ENCODE data around the gene LILRB1. TPM values are rescaled to one million over a fixed set of nuclear protein-coding genes. Genes with fewer than 3 reads are reported as not detected.
"Not testable (repeated sequence)": the region's sequence is repeated elsewhere in the genome, so short reads cannot be mapped to it uniquely, and the experiment has no call there.

The LILRB1 gene
- total and polyA plus RNA-seq, 10 donors, result 23.5 to 249 (median 113) TPM

DNA sequence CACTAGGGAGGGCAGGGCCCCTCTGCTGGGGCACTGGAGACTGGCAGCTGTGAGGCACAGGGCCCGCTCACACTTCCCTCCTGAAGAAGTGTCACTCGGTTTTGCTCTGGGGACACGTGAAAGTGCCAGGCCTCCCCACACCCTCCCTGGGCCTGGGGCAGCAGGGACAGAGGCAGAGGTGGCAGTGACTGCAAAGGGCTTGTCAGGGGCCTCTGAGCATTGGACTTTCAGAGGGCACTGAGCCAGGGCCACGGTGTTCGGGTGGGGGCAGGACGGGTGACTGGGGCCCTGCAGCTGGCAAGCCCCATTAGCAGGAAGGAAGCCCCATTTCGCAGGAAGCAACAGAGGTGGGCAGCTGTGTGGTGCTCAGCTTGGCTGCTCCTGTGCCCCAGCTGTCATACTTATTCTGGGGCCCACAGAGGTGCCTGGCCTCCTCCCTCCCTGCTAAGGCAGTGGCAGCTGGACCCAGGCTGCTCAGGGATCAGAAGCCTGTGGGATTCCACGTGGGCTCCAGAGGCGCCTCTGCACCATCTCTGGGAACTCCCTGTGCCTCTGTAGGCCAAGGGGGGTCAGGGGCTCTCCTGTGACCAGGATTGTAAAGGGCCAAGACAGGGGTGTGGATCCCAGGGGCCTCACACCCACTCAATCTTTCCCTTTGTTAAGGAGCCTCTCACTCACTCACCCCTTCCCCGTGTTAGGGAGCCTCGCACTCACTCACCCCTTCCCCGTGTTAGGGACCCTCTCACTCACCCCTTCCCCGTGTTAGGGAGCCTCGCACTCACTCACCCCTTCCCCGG is 5.2 kb upstream of the LILRB1 start:
- Histone ChIP-seq H3K4me1 (peaks cover 0 to 93% (median 38%) of the 10 kb centered on the region in 6 donors), H3K27ac (peak overlapping the region in 5 of 8 donors; percentile 69 to 91 (median 83)), H3K4me3 (peak overlapping the region in 1 of 8 donors; percentile 49), H3K27me3 (replicated peaks in 1 of 7) (peaks cover 0 to 11% (median 0%) of the 10 kb centered on the region in 7 donors), H3K36me3 (peaks cover 0 to 14% (median 0%) of the 10 kb centered on the region in 6 donors)
- DNase-seq, result peak; percentile 74
- intact Hi-C loops (cut with DNase I; ENCODE audit: low total_unique reads); H3K9me3 ChIP-seq: not testable (repeated sequence)
- TF ChIP-seq POLR2AphosphoS5 (IDR thresholded peaks at IDR 0.05), result peak; percentile 28 to 57 (median 40)
- WGBS, 5 donors, result 45 to 86% (median 53%) methylated on average over 6 to 12 of the region's 15 CpGs

DNA sequence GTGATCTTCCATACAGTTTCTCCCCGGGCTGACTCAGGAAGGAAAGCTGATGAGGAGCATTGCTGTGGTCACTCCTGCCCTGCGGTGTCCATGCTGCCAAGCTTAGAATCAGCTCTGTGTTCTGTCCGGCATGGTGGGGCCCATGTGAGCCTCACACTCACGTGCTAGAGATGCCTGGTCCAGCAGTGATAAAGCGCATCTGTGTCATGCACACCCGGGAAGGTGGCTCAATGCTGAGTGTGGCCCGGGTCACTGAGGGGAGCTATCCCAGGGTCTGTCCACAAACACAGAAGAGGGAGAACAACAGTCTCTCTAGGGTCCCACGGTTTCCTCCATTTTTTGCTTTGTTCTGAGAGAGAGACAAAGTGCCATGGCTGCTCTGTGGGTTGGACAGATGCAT is 3.5 kb upstream of the LILRB1 start:
- DNase-seq, result peak; percentile 69
- 78 to 92% (median 88%) methylated on average over 8 of the region's 8 CpGs for WGBS, 5 donors
- H3K36me3 ChIP-seq, result peaks cover 0 to 17% (median 0%) of the 10 kb centered on the region in 6 donors
- peaks cover 0 to 92% (median 41%) of the 10 kb centered on the region in 6 donors for H3K4me1 ChIP-seq
- H3K4me3 ChIP-seq, result no peak overlapping the region
- peaks cover 0 to 4% (median 0%) of the 10 kb centered on the region in 8 donors for H3K9me3 ChIP-seq
- TF ChIP-seq POLR2A (IDR thresholded peaks at IDR 0.05) (no peak), POLR2AphosphoS5 (IDR thresholded peaks at IDR 0.05) (no peak)
- TF ChIP-seq, protein P1, sequence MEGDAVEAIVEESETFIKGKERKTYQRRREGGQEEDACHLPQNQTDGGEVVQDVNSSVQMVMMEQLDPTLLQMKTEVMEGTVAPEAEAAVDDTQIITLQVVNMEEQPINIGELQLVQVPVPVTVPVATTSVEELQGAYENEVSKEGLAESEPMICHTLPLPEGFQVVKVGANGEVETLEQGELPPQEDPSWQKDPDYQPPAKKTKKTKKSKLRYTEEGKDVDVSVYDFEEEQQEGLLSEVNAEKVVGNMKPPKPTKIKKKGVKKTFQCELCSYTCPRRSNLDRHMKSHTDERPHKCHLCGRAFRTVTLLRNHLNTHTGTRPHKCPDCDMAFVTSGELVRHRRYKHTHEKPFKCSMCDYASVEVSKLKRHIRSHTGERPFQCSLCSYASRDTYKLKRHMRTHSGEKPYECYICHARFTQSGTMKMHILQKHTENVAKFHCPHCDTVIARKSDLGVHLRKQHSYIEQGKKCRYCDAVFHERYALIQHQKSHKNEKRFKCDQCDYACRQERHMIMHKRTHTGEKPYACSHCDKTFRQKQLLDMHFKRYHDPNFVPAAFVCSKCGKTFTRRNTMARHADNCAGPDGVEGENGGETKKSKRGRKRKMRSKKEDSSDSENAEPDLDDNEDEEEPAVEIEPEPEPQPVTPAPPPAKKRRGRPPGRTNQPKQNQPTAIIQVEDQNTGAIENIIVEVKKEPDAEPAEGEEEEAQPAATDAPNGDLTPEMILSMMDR (IDR thresholded peaks at IDR 0.05 in 8 of 11, conservative IDR thresholded peaks at IDR 0.05 in 3 of 11), result no peak
- intact Hi-C loops (cut with DNase I; ENCODE audit: low total_unique reads), result no loop called here
- peaks cover 0 to 11% (median 0%) of the 10 kb centered on the region in 7 donors for H3K27me3 ChIP-seq (replicated peaks in 1 of 7)
- peak overlapping the region in 1 of 8 donors; percentile 62 for H3K27ac ChIP-seq

DNA sequence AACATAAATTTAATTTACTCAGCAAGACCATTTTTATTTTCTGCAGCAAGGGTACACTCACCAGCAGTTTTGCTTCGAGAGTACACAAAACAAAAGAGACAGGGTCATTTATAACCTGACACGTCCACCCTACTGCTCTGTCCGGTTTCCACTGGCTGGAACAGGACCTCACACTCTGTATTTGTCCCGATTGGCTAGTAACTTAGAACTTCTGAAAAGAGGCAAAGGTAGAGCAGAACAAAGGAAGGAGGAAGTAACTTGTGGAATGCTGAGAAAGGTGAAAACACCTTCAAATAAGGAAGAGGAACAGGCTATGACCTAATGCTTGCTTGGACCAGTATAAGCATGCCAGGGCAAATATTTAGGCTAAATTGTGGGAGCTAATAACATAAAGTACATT is 2.4 kb upstream of the LILRB1 start:
- Histone ChIP-seq H3K27ac (peak overlapping the region in 3 of 8 donors; percentile 18 to 62 (median 34)), H3K36me3 (peaks cover 0 to 29% (median under 1%) of the 10 kb centered on the region in 6 donors), H3K4me1 (peaks cover 0 to 85% (median 38%) of the 10 kb centered on the region in 6 donors), H3K27me3 (replicated peaks in 1 of 7) (peaks cover 0 to 13% (median 0%) of the 10 kb centered on the region in 7 donors)
- DNase-seq; intact Hi-C loops (cut with DNase I; ENCODE audit: low total_unique reads); H3K4me3 ChIP-seq; H3K9me3 ChIP-seq: not testable (repeated sequence)
- WGBS, 5 donors, result 45 to 77% (median 68%) methylated on average over 4 of the region's 4 CpGs

DNA sequence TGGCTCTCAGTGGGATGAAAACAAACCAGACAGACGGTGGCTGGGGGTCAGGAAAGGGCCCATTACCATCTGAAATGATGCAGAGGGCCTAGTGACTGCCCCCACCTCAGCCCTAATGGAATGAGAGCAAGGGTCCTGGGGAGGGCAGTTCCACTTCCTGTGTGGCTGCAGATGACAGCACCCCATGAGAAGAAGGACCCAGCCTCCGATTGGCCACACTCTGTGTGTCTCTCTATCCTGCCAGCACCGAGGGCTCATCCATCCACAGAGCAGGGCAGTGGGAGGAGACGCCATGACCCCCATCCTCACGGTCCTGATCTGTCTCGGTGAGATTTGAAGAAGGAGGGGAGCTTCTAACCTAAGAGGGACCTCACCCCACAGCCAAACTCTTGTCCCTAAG is 498 bp downstream of the LILRB1 start:
- H3K36me3 ChIP-seq, result peaks cover 0 to 56% (median 7%) of the 10 kb centered on the region in 6 donors
- intact Hi-C loops (cut with DNase I; ENCODE audit: low total_unique reads), result no loop called here

DNA sequence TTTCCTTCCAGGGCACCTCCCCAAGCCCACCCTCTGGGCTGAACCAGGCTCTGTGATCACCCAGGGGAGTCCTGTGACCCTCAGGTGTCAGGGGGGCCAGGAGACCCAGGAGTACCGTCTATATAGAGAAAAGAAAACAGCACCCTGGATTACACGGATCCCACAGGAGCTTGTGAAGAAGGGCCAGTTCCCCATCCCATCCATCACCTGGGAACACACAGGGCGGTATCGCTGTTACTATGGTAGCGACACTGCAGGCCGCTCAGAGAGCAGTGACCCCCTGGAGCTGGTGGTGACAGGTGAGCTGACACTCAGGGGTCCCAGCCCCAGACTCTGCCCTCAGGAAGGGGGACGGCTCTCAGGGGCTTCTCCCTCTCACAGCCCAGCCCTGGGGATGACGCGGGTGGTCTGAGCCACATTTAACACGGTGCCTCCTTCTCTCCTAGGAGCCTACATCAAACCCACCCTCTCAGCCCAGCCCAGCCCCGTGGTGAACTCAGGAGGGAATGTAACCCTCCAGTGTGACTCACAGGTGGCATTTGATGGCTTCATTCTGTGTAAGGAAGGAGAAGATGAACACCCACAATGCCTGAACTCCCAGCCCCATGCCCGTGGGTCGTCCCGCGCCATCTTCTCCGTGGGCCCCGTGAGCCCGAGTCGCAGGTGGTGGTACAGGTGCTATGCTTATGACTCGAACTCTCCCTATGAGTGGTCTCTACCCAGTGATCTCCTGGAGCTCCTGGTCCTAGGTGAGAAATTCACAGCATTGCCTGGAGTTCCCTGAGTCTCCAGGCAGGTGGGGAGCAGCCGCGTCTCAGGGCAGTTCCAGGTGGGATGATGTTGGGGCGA is 1.4 kb downstream of the LILRB1 start:
- Histone ChIP-seq H3K27me3 (replicated peaks in 1 of 7) (peaks cover 0 to 26% (median 0%) of the 10 kb centered on the region in 7 donors), H3K4me1 (peaks cover 0 to 52% (median 26%) of the 10 kb centered on the region in 6 donors), H3K36me3 (peaks cover 0 to 64% (median 7%) of the 10 kb centered on the region in 6 donors), H3K4me3 (peak overlapping the region in 1 of 8 donors; percentile 59), H3K27ac (peak overlapping the region in 1 of 8 donors; percentile 83)
- WGBS, 5 donors, result 72 to 84% (median 80%) methylated on average over 20 to 23 of the region's 23 CpGs
- H3K9me3 ChIP-seq; DNase-seq; intact Hi-C loops (cut with DNase I; ENCODE audit: low total_unique reads): not testable (repeated sequence)

More for the DNA sequence above, 498 bp downstream of the LILRB1 start:
- 16 to 48% (median 39%) methylated on average over 3 to 6 of the region's 6 CpGs for WGBS, 5 donors
- no peak for TF ChIP-seq POLR2A (IDR thresholded peaks at IDR 0.05)
- peak in 1 of 3 donors; percentile 22 for TF ChIP-seq POLR2AphosphoS5 (IDR thresholded peaks at IDR 0.05)
- H3K4me3 ChIP-seq, result peak overlapping the region in 6 of 8 donors; percentile 2 to 59 (median 30)
- no peak for DNase-seq
- peak overlapping the region in 5 of 8 donors; percentile 18 to 83 (median 73) for H3K27ac ChIP-seq
- H3K4me1 ChIP-seq, result peaks cover 0 to 62% (median 27%) of the 10 kb centered on the region in 6 donors
- peaks cover 0 to 4% (median 0%) of the 10 kb centered on the region in 8 donors for H3K9me3 ChIP-seq
- H3K27me3 ChIP-seq (replicated peaks in 1 of 7), result peaks cover 0 to 26% (median 0%) of the 10 kb centered on the region in 7 donors

DNA sequence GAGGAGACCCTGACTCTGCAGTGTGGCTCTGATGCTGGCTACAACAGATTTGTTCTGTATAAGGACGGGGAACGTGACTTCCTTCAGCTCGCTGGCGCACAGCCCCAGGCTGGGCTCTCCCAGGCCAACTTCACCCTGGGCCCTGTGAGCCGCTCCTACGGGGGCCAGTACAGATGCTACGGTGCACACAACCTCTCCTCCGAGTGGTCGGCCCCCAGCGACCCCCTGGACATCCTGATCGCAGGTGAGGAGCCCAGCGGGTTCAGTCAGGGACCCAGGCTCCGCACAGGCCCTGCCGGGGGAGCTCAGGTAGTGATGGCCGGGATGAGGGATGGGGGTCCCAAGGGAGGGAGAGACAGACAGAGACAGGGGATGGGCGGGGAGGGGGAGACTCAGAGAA is 2.2 kb downstream of the LILRB1 start:
- H3K4me3 ChIP-seq; H3K9me3 ChIP-seq; intact Hi-C loops (cut with DNase I; ENCODE audit: low total_unique reads); DNase-seq; H3K27ac ChIP-seq: not testable (repeated sequence)
- Histone ChIP-seq H3K4me1 (peaks cover 0 to 45% (median 26%) of the 10 kb centered on the region in 6 donors), H3K27me3 (replicated peaks in 1 of 7) (peaks cover 0 to 26% (median 0%) of the 10 kb centered on the region in 7 donors), H3K36me3 (peaks cover 0 to 61% (median 7%) of the 10 kb centered on the region in 6 donors)
- WGBS, 5 donors, result 81 to 100% (median 85%) methylated on average over 5 to 16 of the region's 16 CpGs
